Keratinocyte (primary cell): ENCODE data around the gene CORO2A. TPM values are rescaled to one million over a fixed set of nuclear protein-coding genes. Genes with fewer than 3 reads are reported as not detected.

Source experiments
- DNase-seq: peaks from one replicate; pipeline ENCODE4 v3.0.0-alpha.2; 2011; ENCODE audit warnings: low read depth, missing footprints, low spot score
- FAIRE-seq: peaks from 2 replicates; lab custom pipeline; 2011; peaks lifted over from hg19 to GRCh38; lab: Jason Lieb, UNC
- H2AFZ ChIP-seq: 2 replicates; pipeline ENCODE4 v1.6.0; 2012; ENCODE audit warnings: low read length, control low read depth, inconsistent platforms; ENCODE audit not compliant: control insufficient read depth
- H3K27ac ChIP-seq: 2 replicates; pipeline ENCODE4 v1.5.1; 2011; ENCODE audit warnings: low read length; ENCODE audit not compliant: control insufficient read depth, insufficient read depth
- H3K27me3 ChIP-seq: 3 replicates; pipeline ENCODE4 v1.6.0; 2011; ENCODE audit warnings: low read length; ENCODE audit not compliant: control insufficient read depth, insufficient read depth; ENCODE audit errors: extremely low read depth
- H3K36me3 ChIP-seq, 2 experiments: 2 replicates in 1 of 2; 3 replicates in 1 of 2; pipeline ENCODE4 v1.5.1; 2011; ENCODE audit warnings: low read length in 2 of 2, mild to moderate bottlenecking in 1 of 2; ENCODE audit not compliant: control insufficient read depth in 2 of 2, insufficient read depth in 2 of 2; ENCODE audit errors: extremely low read depth in 1 of 2
- H3K4me1 ChIP-seq: 3 replicates; pipeline ENCODE4 v1.5.1; 2011; ENCODE audit warnings: low read length; ENCODE audit not compliant: control insufficient read depth, insufficient read depth; ENCODE audit errors: extremely low read depth
- H3K4me2 ChIP-seq: 3 replicates; pipeline ENCODE4 v1.6.0; 2011; ENCODE audit warnings: low read depth, low read length; ENCODE audit not compliant: control insufficient read depth, insufficient read depth; ENCODE audit errors: extremely low read depth
- H3K4me3 ChIP-seq, 3 experiments: fragments of 200-600 bp in 1 of 3; sonication (generic) in 1 of 3; 2 replicates in 2 of 3; 3 replicates in 1 of 3; pipeline ENCODE4 v1.5.1; 2011 to 2016; ENCODE audit warnings: low read length in 3 of 3, mild to moderate bottlenecking in 3 of 3, control low read depth in 2 of 3, inconsistent platforms in 1 of 3, low read depth in 1 of 3, mixed read lengths in 1 of 3, mixed run types in 1 of 3, moderate library complexity in 1 of 3; ENCODE audit not compliant: control insufficient read depth in 2 of 3, insufficient read depth in 2 of 3; ENCODE audit errors: extremely low read depth in 1 of 3
- H3K79me2 ChIP-seq: 2 replicates; pipeline ENCODE4 v1.6.0; 2012; ENCODE audit warnings: low read length; ENCODE audit not compliant: control insufficient read depth, insufficient read depth
- H3K9ac ChIP-seq: 3 replicates; pipeline ENCODE4 v1.6.0; 2011; ENCODE audit warnings: low read length; ENCODE audit not compliant: control insufficient read depth, insufficient read depth; ENCODE audit errors: extremely low read depth
- H3K9me1 ChIP-seq: 3 replicates; pipeline ENCODE4 v1.6.0; 2011; ENCODE audit warnings: low read length; ENCODE audit not compliant: control insufficient read depth, insufficient read depth; ENCODE audit errors: extremely low read depth
- H3K9me3 ChIP-seq: 2 replicates; pipeline ENCODE4 v1.5.1; 2012; ENCODE audit warnings: low read depth, low read length; ENCODE audit not compliant: control insufficient read depth
- H4K20me1 ChIP-seq: 3 replicates; pipeline ENCODE4 v1.6.0; 2011; ENCODE audit warnings: low read length; ENCODE audit not compliant: control insufficient read depth, insufficient read depth; ENCODE audit errors: extremely low read depth
- EZH2 ChIP-seq: IDR thresholded peaks from one replicate; pipeline ENCODE4 v1.6.1; 2012; ENCODE audit warnings: inconsistent platforms, mild to moderate bottlenecking, low read length, moderate library complexity
- dilution Hi-C: fragments of 300-500 bp; cut with MboI; formaldehyde crosslinking; loops from one replicate; pipeline ENCODE4 v1.7.0; 2020; ENCODE audit warnings: low sequenced_read_pairs; ENCODE audit not compliant: extremely low pct_ligation_motif_present
- polyA plus RNA-seq, 5 experiments: library from polyadenylated mRNA; depleted of rRNA in 3 of 5; stranded (reverse) in 3 of 5; stranded (forward) in 1 of 5; unstranded in 1 of 5; fragments of >200 nt; gene quantifications; 1 replicate in 1 of 5; 2 replicates in 3 of 5; 3 replicates in 1 of 5; pipeline versions ENCODE4 v1.2.1 to v1.2.3, GENCODE V29; 2011 to 2012; ENCODE audit warnings: missing spikeins in 2 of 5, low read depth in 1 of 5, low replicate concordance in 1 of 5
- TF ChIP-seq, protein P1 (sequence below), 3 experiments: IDR thresholded peaks in 1 of 3; conservative IDR thresholded peaks in 1 of 3; optimal IDR thresholded peaks in 1 of 3; 2 replicates in 2 of 3; 3 replicates in 1 of 3; pipeline versions ENCODE3 to v1.5.1; 2011; ENCODE audit warnings: low read length in 3 of 3, mild to moderate bottlenecking in 3 of 3, moderate library complexity in 2 of 3, control low read depth in 1 of 3, inconsistent platforms in 1 of 3; ENCODE audit not compliant: insufficient read depth in 2 of 3; ENCODE audit errors: extremely low read depth in 1 of 3

CORO2A gene
- polyA plus RNA-seq, 1 donor (not counting 4 experiments of a cell fraction or from before 2014, with no cell fraction given): 31.7 TPM

DNA sequence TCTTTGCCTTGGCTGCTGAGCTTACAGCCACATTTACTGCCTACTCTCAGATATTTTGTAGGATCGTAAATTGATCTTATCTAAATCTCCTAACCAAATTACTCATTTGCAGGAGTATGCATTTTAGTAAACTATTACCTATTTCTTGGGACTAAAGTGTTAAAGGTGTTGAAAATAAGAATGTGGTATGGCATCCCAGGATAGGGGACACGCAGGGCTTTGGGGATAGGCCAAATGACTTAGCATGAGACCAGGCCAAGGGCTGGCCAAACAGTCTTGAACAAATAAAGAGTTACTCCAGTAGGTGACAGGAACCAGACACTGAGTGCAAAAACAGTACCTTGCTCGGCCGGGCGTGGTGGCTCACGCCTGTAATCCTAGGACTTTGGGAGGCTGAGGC, 37.9 kb upstream of the CORO2A start:
- Histone ChIP-seq H2AFZ (no peak overlapping the region), H3K27me3 (no peaks in the 10 kb centered on the region), H4K20me1 (no peaks in the 10 kb centered on the region), H3K9me3 (no peaks in the 10 kb centered on the region), H3K27ac (no peak overlapping the region), H3K4me2 (no peak overlapping the region), H3K9me1 (peaks cover 2% of the 10 kb centered on the region), H3K36me3 (peaks cover 46 to 77% of the 10 kb centered on the region in 2 experiments), H3K4me1 (no peaks in the 10 kb centered on the region), H3K9ac (no peak overlapping the region), H3K79me2 (peaks cover 23% of the 10 kb centered on the region), H3K4me3 (no peak overlapping the region)
- TF ChIP-seq, protein P1, sequence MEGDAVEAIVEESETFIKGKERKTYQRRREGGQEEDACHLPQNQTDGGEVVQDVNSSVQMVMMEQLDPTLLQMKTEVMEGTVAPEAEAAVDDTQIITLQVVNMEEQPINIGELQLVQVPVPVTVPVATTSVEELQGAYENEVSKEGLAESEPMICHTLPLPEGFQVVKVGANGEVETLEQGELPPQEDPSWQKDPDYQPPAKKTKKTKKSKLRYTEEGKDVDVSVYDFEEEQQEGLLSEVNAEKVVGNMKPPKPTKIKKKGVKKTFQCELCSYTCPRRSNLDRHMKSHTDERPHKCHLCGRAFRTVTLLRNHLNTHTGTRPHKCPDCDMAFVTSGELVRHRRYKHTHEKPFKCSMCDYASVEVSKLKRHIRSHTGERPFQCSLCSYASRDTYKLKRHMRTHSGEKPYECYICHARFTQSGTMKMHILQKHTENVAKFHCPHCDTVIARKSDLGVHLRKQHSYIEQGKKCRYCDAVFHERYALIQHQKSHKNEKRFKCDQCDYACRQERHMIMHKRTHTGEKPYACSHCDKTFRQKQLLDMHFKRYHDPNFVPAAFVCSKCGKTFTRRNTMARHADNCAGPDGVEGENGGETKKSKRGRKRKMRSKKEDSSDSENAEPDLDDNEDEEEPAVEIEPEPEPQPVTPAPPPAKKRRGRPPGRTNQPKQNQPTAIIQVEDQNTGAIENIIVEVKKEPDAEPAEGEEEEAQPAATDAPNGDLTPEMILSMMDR (optimal IDR thresholded peaks at IDR 0.05 in 1 of 3, IDR thresholded peaks at IDR 0.05 in 1 of 3, conservative IDR thresholded peaks at IDR 0.05 in 1 of 3; ENCODE audit: extremely low read depth in 1 of 3, insufficient read depth in 2 of 3, low read length in 3 of 3): no peak
- TF ChIP-seq EZH2: no peak
- no peak for DNase-seq
- dilution Hi-C loops: no loop called here
- FAIRE-seq: no peak

DNA sequence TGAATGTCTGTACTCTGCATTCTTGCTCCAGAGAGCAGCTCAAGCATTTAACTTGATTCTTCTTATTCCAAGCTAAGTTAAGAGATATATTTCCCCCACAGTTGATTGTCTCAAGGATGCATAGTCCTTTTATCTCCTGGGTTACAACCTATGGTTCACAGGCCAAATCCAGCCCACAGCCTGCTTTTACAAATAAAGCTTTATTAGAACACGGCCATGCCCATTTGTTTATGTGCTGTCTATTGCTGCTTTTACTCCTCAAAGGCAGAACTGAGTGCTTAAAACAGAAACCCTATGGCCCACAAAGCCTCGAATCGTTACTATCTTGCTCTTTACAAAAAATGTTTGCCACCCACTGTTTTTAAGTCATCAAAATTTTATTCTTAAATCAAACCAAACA, 37.2 kb upstream of the CORO2A start:
- dilution Hi-C loops: no loop called here
- peaks cover 50 to 83% of the 10 kb centered on the region in 2 experiments for H3K36me3 ChIP-seq
- peaks cover 18% of the 10 kb centered on the region for H3K79me2 ChIP-seq
- no peak for FAIRE-seq
- peaks cover 4% of the 10 kb centered on the region for H3K4me1 ChIP-seq
- TF ChIP-seq EZH2: no peak
- TF ChIP-seq, protein P1 (optimal IDR thresholded peaks at IDR 0.05 in 1 of 3, IDR thresholded peaks at IDR 0.05 in 1 of 3, conservative IDR thresholded peaks at IDR 0.05 in 1 of 3; ENCODE audit: extremely low read depth in 1 of 3, insufficient read depth in 2 of 3, low read length in 3 of 3): no peak
- H3K4me2 ChIP-seq: no peak overlapping the region
- peaks cover 2% of the 10 kb centered on the region for H3K9me1 ChIP-seq
- H3K4me3 ChIP-seq: no peak overlapping the region
- H4K20me1 ChIP-seq: no peaks in the 10 kb centered on the region
- no peaks in the 10 kb centered on the region for H3K27me3 ChIP-seq
- no peak for DNase-seq
- no peak overlapping the region for H3K9ac ChIP-seq
- no peak overlapping the region for H2AFZ ChIP-seq
- no peak overlapping the region for H3K27ac ChIP-seq
- no peaks in the 10 kb centered on the region for H3K9me3 ChIP-seq
